Activated naive CD8-positive, alpha-beta T cell treated with anti-CD3 and anti-CD28 coated beads, Interleukin-2, amount 50 U/mL, for 24 hours (primary cell): ENCODE measurements around the gene EOLA2.
"Not testable (repeated sequence)": the region's sequence is repeated elsewhere in the genome, so short reads cannot be mapped to it uniquely, and the experiment has no call there.

Experiments
- ATAC-seq: fragments of 150-1000 bp; cut with Tn5 transposase; one replicate; pipeline ENCODE4 v1.10.0; 2021
- DNase-seq: peaks from one replicate; pipeline ENCODE4 v3.0.0; 2021
- H3K27ac Mint-ChIP-seq: one replicate; pipeline ENCODE4 v1.8.0; 2021; ENCODE audit warnings: mild to moderate bottlenecking, mixed read lengths
- H3K27me3 Mint-ChIP-seq: one replicate; pipeline ENCODE4 v1.8.0; 2021; ENCODE audit warnings: mixed read lengths
- H3K36me3 Mint-ChIP-seq: one replicate; pipeline ENCODE4 v1.8.0; 2021; ENCODE audit warnings: low read depth, mixed read lengths
- H3K4me1 Mint-ChIP-seq: one replicate; pipeline ENCODE4 v1.8.0; 2021; ENCODE audit warnings: mixed read lengths
- H3K4me3 Mint-ChIP-seq: one replicate; pipeline ENCODE4 v1.8.0; 2021; ENCODE audit warnings: mild to moderate bottlenecking, moderate library complexity, mixed read lengths
- H3K9me3 Mint-ChIP-seq: one replicate; pipeline ENCODE4 v1.8.0; 2021; ENCODE audit warnings: mixed read lengths

Gene EOLA2

GRCh38 chrX:149939905-149940673 is 1.8 kb upstream of the EOLA2 start:
- peak overlapping the region; percentile 82 for H3K27ac Mint-ChIP-seq
- peak overlapping the region; percentile 79 for H3K4me3 Mint-ChIP-seq
- H3K27me3 Mint-ChIP-seq: no peaks in the 10 kb centered on the region
- no peaks in the 10 kb centered on the region for H3K36me3 Mint-ChIP-seq
- peak; percentile 55 for ATAC-seq
- H3K4me1 Mint-ChIP-seq: peaks cover 5% of the 10 kb centered on the region
- H3K9me3 Mint-ChIP-seq: no peaks in the 10 kb centered on the region
- peak; percentile 90 for DNase-seq

GRCh38 chrX:149939655-149939904 is 1.3 kb upstream of the EOLA2 start:
- Mint-ChIP-seq H3K27ac (peak overlapping the region; percentile 82), H3K4me1 (peaks cover 5% of the 10 kb centered on the region), H3K4me3 (peak overlapping the region; percentile 79), H3K9me3 (no peaks in the 10 kb centered on the region), H3K36me3 (no peaks in the 10 kb centered on the region), H3K27me3 (no peaks in the 10 kb centered on the region)
- DNase-seq (no peak), ATAC-seq (peak; percentile 21)

- DNase-seq (peak; percentile 89), ATAC-seq (no peak)
- no peaks in the 10 kb centered on the region for H3K27me3 Mint-ChIP-seq
- no peaks in the 10 kb centered on the region for H3K9me3 Mint-ChIP-seq
- peaks cover 5% of the 10 kb centered on the region for H3K4me1 Mint-ChIP-seq
- H3K4me3 Mint-ChIP-seq: peak overlapping the region; percentile 85
- no peaks in the 10 kb centered on the region for H3K36me3 Mint-ChIP-seq
- no peak overlapping the region for H3K27ac Mint-ChIP-seq
These were observed 777 bp upstream of the EOLA2 start for GRCh38 chrX:149938881-149939654.

- Mint-ChIP-seq H3K27ac (peak overlapping the region; percentile 97), H3K4me3 (peak overlapping the region; percentile 85), H3K27me3 (no peaks in the 10 kb centered on the region), H3K36me3 (no peaks in the 10 kb centered on the region), H3K9me3 (no peaks in the 10 kb centered on the region), H3K4me1 (peaks cover 5% of the 10 kb centered on the region)
- no peak for ATAC-seq
- DNase-seq: peak; percentile 6
These were observed 342 bp downstream of the EOLA2 start for GRCh38 chrX:149937871-149938426.

- Mint-ChIP-seq H3K4me3 (peak overlapping the region; percentile 85), H3K27ac (peak overlapping the region; percentile 74)
- not testable (repeated sequence) for ATAC-seq, DNase-seq, H3K4me1 Mint-ChIP-seq, H3K27me3 Mint-ChIP-seq, H3K36me3 Mint-ChIP-seq, H3K9me3 Mint-ChIP-seq
These were observed 963 bp downstream of the EOLA2 start for GRCh38 chrX:149937328-149937727.

GRCh38 chrX:149933547-149933946 is 4.7 kb downstream of the EOLA2 start:
- ATAC-seq, H3K27me3 Mint-ChIP-seq, H3K4me1 Mint-ChIP-seq, H3K36me3 Mint-ChIP-seq, H3K9me3 Mint-ChIP-seq, H3K27ac Mint-ChIP-seq, H3K4me3 Mint-ChIP-seq, DNase-seq: not testable (repeated sequence)

- not testable (repeated sequence) for H3K9me3 Mint-ChIP-seq, DNase-seq, H3K36me3 Mint-ChIP-seq, H3K27me3 Mint-ChIP-seq, H3K4me3 Mint-ChIP-seq, ATAC-seq, H3K4me1 Mint-ChIP-seq, H3K27ac Mint-ChIP-seq
These were observed 5.3 kb downstream of the EOLA2 start for GRCh38 chrX:149932970-149933369.

GRCh38 chrX:149932150-149932549 is 6.1 kb downstream of the EOLA2 start:
- H3K4me3 Mint-ChIP-seq, H3K27ac Mint-ChIP-seq, H3K27me3 Mint-ChIP-seq, ATAC-seq, H3K36me3 Mint-ChIP-seq, H3K9me3 Mint-ChIP-seq, DNase-seq, H3K4me1 Mint-ChIP-seq: not testable (repeated sequence)

GRCh38 chrX:149931355-149931754 is 6.9 kb downstream of the EOLA2 start:
- not testable (repeated sequence) for DNase-seq, H3K27ac Mint-ChIP-seq, ATAC-seq, H3K27me3 Mint-ChIP-seq, H3K4me3 Mint-ChIP-seq, H3K4me1 Mint-ChIP-seq, H3K36me3 Mint-ChIP-seq, H3K9me3 Mint-ChIP-seq

GRCh38 chrX:149929400-149929799 is 8.9 kb downstream of the EOLA2 start, which contains the start of gene HSFX4:
Gene HSFX4 (plus strand): TSS chrX:149929573. CDS start chrX:149929645, 72 bp downstream.
- DNase-seq, H3K27ac Mint-ChIP-seq, H3K4me1 Mint-ChIP-seq, H3K36me3 Mint-ChIP-seq, ATAC-seq, H3K4me3 Mint-ChIP-seq, H3K9me3 Mint-ChIP-seq, H3K27me3 Mint-ChIP-seq: not testable (repeated sequence)

GRCh38 chrX:149928635-149929034 is 9.7 kb downstream of the EOLA2 start:
- not testable (repeated sequence) for H3K9me3 Mint-ChIP-seq, DNase-seq, H3K4me1 Mint-ChIP-seq, H3K27me3 Mint-ChIP-seq, H3K27ac Mint-ChIP-seq, H3K36me3 Mint-ChIP-seq, H3K4me3 Mint-ChIP-seq
- ATAC-seq: peak; percentile 20

GRCh38 chrX:149927964-149928258 is 10.4 kb downstream of the EOLA2 start:
- H3K36me3 Mint-ChIP-seq, H3K27ac Mint-ChIP-seq, H3K9me3 Mint-ChIP-seq, H3K27me3 Mint-ChIP-seq, H3K4me1 Mint-ChIP-seq, H3K4me3 Mint-ChIP-seq, ATAC-seq, DNase-seq: not testable (repeated sequence)

- not testable (repeated sequence) for H3K9me3 Mint-ChIP-seq, H3K4me1 Mint-ChIP-seq, H3K27me3 Mint-ChIP-seq, DNase-seq, H3K27ac Mint-ChIP-seq, H3K36me3 Mint-ChIP-seq, H3K4me3 Mint-ChIP-seq
- ATAC-seq: peak; percentile 57
These were observed 10.9 kb downstream of the EOLA2 start for GRCh38 chrX:149927245-149927963.

GRCh38 chrX:149924434-149924833 is 13.9 kb downstream of the EOLA2 start:
- not testable (repeated sequence) for H3K36me3 Mint-ChIP-seq, DNase-seq, H3K27ac Mint-ChIP-seq, H3K4me1 Mint-ChIP-seq, H3K9me3 Mint-ChIP-seq, H3K27me3 Mint-ChIP-seq, H3K4me3 Mint-ChIP-seq
- peak; percentile 31 for ATAC-seq

GRCh38 chrX:149923836-149924235 is 14.5 kb downstream of the EOLA2 start:
- DNase-seq, H3K27me3 Mint-ChIP-seq, H3K4me3 Mint-ChIP-seq, ATAC-seq, H3K9me3 Mint-ChIP-seq, H3K36me3 Mint-ChIP-seq, H3K27ac Mint-ChIP-seq, H3K4me1 Mint-ChIP-seq: not testable (repeated sequence)
